GM21619 (cell line): Measurements from ENCODE around the gene HSDL2.
"Not testable (repeated sequence)": the region's sequence is repeated elsewhere in the genome, so short reads cannot be mapped to it uniquely, and the experiment has no call there.

Source experiments
- ATAC-seq: cut with Tn5 transposase; IDR thresholded peaks from one replicate; pipeline ENCODE4 v1.9.1; 2021; ENCODE audit not compliant: unreplicated experiment

The HSDL2 gene

DNA sequence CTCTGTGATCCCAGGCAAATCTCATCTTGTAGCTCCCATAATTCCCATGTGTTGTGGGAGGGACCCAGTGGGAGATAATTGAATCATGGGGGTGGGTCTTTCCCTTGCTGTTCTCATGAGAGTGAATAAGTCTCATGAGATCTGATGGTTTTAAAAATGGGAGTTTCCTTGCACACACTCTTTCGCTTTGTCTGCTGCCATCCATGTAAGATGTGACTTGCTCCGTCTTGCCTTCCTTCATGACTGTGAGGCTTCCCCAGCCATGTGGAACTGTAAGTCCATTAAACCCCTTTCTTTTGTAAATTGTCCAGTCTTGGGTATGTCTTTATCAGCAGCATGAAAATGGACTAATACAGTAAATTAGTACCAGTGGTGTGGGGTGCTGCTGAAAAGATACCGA lies 14.7 kb upstream of the HSDL2 start:
- not testable (repeated sequence) for ATAC-seq

DNA sequence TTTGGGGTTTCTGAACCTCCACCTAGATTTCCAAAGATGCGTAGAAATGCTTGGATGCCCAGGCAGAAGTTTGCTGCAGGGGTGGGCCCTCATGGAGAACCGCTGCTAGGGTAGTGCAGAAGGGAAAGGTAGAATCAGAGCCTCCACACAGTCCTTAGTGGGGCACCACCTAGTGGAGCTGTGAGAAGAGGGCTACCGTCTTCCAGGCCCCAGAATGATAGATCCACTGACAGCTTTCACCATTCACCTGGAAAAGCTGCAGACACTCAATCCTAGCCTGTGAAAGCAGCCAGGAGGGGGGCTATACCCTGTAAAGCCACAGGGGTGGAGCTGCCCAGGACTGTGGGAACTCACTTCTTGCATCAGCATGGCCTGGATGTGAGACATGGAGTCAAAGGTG lies 13.3 kb upstream of the HSDL2 start:
- no peak for ATAC-seq

DNA sequence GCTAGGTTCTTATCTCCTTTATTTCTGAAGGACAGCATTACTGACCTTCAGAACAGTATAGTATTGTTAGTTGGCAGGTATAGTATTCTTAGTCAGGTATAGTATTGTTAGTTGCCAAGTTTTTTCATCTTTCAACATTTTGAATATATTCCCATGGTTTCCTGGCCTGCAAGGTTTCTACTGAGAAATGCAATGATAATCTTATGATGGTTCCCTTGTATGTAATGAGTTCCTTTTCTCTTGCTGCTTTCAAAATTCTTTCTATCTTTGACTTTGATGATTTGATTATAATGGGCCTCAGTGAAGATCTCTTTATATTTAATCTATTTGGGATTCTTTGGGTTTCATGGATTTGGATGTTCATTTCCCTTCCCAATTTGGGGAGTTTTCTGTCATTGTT lies 12.4 kb upstream of the HSDL2 start:
- no peak for ATAC-seq

DNA sequence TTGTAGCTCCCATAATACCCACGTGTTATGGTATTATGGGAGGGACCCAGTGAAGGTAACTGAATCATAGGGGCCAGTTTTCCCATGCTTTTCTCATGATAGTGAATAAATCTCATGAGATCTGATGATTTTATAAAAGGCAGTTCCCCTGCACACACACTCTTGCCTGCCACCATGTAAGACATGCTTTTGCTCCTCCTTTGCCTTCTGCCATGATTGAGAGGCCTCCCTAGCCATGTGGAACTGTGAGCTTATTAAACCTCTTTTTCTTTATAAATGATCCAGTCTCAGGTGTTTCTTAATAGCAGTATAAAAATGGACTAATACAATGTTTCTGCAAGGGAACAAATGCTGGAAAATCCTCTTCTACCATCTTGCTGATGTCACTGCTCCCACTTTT lies 10.1 kb upstream of the HSDL2 start:
- no peak for ATAC-seq

DNA sequence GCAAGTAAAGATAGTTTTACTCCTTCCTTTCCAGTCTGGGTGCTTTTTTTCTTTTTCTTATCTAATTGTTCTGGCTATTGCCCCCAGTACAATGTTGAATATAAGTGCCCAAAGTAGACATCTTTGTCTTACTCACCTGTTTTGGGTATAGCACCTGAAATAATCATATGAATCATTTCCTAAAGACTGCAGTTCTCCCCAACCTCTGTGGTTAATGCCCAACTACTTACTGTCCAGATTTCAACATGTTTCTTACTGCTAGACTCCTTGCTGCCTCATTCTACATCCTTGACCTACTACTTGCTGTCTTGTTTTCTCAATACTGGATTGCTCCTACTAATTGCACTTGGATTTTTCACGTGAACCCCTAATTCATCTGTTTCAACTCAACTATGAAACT lies 8.8 kb upstream of the HSDL2 start:
- ATAC-seq: no peak

DNA sequence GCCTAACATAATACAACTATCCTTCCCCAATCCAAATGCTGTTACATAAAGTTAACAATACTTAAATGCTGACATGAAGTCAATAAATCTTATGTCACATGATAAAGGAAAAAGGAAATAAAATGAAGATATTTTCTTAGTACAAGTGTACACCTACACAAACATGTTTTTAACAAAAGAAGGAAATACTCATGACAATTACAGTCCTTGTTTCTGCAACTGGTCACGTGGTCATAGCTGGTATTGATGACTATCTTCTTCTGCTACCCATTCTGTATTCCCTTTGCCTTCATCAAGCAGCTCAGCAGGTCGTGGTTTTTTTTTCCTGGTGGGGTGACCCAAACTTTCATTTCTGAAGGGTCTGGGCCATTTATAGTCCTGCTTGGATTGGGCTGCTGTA lies 6.2 kb upstream of the HSDL2 start:
- ATAC-seq: not testable (repeated sequence)

DNA sequence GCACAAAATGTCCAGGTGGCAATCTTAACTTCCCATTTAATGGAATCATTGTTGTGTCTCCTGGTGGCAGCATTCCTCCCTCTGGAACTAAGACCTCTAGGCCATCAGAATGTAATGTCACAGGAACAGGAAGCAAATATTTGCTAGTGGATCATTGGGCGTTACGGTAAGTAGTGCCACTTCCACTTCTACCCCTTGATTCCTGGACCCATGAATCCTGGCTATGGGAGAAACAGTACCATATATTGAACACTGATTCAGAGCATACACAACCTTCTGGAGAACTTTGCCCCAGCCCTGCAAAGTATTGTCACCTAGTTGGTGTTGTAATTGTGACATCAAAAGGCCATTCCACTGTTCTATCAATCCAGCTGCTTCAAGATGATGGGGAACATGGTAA lies 5.7 kb upstream of the HSDL2 start:
- not testable (repeated sequence) for ATAC-seq

DNA sequence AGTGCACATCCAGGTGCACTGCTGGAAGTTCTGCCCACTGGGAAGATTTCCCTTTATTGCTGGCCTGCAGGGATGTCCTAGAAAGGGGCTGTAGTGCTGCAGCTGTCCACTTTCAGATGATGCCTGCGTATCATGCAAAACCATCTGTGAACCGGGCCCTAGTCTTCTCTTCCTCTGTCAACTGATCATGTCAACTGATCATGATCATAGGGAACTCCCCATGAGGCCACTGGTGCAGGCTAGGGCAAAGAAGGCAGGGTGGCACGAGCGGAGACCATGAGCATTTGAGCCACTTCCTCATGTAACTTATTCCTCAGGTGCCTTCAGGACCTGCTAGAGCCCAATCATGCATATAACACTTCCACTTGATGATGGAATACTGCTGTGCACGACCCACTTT lies 4.5 kb upstream of the HSDL2 start:
- ATAC-seq: no peak

DNA sequence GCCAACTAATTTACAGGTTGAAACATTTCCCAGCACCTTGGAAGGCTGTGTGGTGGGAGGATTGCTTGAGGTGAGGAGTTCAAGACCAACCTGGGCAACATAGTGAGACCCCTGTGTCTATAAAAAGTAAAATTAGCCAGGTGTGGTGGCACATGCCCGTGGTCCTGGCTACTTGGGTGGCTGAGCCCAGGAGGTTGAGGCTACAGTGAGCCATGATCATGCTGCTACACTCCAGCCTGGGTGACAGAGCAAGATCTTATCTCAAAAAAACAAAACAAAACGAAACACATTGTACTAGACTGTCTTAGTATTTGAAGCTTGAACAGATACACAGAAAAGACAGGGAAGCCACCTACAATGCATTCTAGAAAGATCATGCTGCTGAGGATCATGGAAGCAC lies 2.8 kb upstream of the HSDL2 start:
- ATAC-seq: no peak

DNA sequence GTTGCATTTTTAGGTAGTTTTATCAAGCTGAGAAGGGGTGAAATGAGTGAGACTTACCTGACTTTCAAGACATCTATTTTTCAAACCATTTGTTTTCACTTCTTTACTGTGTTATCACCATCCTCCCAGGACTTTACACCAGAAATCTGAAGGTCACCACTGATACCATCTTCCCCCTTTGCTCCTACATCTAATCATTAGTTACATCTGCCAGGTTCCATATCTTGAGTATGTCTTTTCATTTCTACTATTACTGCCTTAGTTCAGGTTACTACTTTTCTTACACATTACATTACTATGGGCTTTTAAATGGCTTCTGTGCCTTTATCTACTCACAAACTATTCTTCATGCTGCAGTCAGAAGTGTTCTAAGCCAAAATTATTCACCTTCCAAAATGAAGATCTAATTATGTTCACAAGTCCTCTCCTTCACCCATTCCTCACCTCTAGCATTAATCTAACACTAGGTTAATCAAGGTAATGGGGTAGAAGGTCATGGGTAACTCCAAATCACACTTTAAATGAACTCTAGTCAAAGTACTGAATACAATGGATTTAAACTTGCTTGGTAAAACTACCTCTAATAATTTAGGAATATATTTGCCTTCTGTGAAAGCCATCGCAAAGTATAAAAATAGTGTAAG lies 2.1 kb upstream of the HSDL2 start:
- ATAC-seq: no peak

DNA sequence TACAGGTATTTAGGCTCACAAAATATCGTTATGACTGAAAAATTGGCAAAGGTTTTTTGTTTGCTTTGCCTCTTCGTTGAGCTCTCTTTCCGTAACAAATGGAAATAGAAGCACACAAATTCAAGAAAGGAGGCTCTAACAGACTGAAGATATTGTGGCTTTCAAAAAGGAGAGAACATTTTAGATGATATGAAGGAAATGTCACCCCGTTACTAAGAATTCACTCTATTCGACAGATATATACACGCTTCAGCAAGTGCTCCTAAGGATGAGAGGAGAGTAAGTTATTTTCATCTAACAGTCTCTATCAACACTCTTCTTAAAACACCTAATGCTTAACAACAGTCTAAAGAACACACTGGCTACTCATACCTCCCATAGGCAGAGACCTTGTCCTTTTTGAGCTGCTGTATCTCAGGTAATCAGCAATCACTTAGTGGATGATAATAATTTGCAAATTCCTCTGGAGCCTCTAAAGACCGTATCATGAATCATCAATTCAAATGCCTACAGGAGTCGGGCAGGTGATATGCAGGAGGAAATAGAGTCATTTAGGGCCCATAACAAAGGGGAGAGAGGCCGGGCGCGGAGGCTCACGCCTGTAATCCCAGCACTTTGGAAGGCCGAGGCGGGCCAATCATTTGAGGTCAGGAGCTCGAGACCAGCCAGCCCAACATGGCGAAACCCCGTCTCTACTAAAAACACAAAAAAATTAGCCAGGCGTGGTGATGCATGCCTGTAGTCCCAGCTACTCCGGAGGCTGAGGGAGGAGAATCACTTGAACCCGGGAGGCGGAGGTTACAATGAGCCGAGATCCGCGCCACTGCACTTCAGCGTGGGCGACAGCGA lies 1.4 kb upstream of the HSDL2 start:
- peak; percentile 9 for ATAC-seq

DNA sequence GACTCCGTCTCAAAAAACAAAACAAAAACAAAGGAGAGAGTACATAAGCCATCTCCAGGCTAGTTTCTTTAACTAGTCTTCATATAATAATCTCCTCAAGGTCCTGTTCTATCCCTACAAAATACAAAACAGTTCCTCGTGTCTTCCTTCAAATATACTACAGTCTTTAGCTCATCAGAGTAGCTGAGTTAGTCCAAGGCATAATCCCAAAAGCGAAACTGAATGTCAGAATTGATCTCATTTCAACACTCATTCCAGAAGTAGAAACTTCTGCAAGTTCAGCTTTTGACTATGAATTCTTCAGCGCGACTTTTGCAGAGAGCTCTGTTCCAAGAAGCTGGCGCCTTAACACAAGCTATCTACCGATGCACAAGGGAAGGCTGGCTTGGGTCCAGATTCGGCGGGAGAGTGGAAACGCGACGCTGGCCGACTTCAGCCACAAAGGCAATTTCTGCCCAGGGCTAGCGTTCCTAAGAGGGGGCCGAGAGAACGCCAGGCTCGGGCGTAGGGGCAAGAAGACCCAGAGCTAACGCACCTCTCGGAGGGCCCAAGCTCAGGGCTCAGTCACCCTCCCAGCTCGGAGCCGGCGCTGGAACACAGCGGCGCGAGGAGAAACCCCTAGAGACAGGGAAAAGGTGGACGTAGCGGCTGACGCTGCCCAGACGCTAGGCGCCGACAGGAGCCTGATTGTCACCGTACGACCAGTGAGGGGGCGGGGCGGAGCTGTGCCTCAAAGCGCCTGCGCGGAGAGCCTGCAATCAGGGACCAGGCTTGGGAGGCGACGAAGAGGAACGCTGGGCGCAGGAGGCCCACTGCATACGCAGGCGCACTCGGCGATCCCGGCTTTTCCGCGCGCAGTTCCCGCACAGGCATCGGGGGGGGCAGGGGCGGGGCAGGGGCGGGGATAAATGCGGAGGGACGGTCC lies 469 bp upstream of the HSDL2 start:
- ATAC-seq: peak; percentile 82

DNA sequence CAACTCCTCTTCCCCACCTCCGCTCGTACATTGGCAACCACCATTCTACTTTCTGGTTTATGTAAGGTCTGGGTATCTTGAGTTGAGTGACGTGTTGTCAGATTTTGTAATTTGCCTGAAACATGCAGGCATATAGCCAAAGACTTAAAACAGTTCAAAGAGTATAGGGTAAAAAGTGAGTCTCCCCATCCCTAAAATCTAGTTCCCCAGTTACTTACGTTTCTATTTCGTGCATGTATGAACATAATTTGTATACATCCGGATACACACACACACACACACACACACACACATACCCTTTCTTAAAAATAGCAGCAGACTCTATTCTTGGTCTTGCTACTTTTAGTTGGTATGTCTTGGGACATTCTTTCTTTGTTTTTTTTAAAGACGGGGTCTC lies 915 bp downstream of the HSDL2 start:
- no peak for ATAC-seq

DNA sequence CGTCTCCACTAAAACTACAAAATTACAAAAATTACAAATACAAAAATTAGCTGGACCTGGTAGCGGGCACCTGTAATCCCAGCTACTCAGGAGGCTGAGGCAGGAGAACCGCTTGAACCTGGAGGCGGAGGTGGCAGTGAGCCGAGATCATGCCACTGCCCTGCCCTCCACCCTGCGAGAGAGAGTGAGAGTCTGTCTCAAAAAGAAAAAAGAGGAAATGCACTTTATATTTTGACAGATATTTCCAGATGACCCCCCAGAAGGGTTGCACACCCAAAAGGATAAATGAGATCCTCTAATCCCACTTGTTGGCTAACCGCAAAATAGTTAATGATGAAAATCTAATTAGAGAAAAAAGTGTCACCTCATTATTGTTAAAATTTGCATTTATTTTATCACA lies 2.2 kb downstream of the HSDL2 start:
- ATAC-seq: no peak

DNA sequence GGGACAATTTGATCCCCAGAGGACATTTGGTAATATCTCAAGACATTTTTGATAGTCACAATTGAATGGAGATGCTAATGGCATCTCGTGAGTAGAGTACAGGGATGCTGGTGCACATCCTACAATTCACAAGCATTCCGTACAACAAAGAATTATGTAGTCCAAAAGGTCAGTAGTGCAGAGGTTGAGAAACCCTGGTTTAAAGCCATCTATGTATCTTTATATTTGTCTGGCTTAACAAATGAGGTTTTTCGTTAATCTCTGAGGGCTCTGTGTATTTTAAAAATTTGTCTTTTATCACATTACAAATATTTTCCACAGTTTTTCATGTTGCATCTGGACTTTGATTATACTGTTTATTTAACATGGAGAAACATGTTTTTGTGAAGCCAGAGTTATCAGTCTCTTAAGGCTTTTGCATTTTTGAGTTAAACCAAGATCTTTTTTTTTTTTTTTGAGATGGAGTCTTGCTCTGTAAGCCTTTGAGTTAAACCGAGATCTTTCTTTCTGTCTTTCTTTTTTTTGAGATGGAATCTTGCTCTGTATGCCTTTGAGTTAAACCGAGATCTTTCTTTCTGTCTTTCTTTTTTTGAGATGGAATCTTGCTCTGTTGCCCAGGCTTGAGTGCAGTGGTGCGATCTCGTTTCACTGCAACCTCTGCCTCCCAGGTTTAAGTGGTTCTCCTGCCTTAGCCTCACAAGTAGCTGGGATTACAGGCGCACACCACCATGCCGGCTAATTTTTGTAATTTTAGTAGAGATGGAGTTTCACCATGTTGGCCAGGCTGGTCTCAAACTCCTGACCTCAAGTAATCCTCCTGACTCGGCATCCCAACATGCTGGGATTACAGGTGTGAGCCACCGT lies 2.8 kb downstream of the HSDL2 start:
- ATAC-seq: no peak

DNA sequence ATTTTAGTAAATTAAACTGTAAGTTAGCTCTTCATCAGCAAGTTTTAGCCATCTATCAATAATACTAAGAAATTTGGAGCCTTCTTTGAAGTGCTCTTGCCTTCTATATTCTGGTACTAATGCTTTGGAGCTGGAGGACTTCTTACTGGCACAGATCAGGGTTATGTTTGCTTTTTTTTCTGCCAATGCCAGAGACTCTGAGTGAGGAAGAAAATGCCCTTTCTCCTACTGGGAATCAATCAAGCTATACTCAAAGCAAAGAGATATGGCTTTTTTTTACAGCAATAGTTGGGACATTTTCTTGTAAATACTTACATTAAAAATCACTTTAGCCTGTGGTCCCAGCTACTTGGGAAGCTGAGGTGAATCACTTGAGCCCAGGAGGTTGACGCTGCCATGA lies 4.3 kb downstream of the HSDL2 start:
- ATAC-seq: no peak

DNA sequence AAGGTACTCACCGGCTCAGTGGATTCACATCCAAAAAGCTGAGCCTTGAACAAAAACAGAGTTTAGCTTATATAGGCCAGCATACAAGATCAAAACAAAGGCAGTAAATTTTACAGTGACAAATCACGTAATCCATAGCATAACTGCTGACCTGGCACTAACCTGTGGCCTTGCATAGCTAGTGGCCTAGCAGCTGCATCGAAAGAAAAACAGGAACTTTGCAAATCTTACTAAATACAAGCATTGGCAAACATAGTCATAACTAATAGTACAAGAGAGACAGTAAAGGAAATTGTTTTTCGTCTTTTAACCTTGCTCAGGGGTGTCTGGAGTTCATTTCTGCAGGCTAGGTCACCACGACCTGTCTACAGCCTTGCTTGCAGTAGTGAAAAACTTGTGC lies 4.8 kb downstream of the HSDL2 start:
- no peak for ATAC-seq

DNA sequence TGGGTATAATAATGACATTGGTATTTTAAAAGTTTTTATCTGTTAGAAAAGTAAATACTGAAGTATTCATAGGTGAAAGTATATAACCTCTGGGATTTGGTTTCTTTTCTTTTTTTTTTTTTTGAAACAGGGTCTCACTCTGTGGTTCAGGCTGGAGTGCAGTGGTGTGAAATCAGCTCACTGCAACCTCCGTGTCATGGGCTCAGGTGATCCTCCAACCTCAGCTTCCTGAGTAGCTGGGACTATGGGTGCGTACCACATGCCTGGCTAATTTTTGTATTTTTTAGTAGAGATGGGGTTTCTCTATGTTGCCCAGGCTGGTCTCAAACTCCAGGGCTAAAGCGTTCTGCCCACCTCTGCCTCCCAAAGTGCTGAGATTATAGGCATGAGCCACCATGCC lies 7.2 kb downstream of the HSDL2 start:
- ATAC-seq: no peak

DNA sequence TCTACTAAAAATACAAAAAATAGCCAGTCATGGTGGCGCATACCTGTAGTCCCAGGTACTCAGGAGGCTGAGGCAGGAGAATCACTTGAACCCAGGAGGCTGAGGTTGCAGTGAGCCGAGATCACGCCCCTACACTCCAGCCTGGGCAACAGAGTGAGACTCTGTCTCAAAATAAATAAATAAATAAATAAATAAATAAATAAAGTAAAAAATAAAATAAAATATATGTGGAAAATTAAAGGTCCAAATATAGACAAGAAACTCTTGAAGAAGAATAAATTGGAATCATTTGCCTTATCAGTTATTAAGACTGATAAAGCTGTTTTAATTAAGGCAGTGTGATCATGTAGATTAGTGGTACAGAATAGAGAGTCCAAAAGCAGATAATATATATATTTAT lies 10.0 kb downstream of the HSDL2 start:
- not testable (repeated sequence) for ATAC-seq

DNA sequence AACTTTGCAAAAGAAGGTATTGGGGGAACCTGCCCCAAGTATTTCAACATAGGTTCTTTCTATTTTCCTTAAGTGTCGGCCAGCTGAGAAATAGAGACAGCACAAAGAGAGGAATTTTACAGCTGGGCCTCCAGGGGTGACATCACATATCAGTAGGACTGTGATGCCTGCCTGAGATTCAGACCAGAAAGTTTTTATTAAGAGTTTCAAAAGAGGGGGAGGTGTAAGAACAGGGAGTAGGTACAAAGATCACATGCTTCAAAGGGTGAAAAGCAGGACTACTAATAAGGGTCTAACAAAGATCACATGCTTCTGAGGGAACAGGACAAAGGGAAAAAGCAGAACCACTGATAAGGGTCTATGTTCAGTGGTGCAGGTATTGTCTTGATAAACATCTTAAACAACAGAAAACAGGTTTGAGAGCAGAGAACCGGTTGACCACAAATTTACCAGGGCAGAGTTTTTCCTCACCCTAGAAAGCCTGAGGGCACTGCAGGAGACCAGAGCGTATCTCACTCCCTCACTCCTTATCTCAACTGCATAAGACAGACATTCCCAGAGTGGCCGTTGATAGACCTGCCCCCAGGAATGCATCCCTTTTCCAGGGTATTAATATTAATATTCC lies 12.1 kb downstream of the HSDL2 start:
- ATAC-seq: not testable (repeated sequence)
